Measurements from ENCODE around the gene STAG1. TPM values are rescaled to one million over a fixed set of nuclear protein-coding genes. Genes with fewer than 3 reads are reported as not detected.
"Not testable (repeated sequence)": the region's sequence is repeated elsewhere in the genome, so short reads cannot be mapped to it uniquely, and the experiment has no call there.

Gene STAG1
- total and polyA plus RNA-seq, 4 donors, result 11.0 to 68.6 (median 38.4) TPM

DNA sequence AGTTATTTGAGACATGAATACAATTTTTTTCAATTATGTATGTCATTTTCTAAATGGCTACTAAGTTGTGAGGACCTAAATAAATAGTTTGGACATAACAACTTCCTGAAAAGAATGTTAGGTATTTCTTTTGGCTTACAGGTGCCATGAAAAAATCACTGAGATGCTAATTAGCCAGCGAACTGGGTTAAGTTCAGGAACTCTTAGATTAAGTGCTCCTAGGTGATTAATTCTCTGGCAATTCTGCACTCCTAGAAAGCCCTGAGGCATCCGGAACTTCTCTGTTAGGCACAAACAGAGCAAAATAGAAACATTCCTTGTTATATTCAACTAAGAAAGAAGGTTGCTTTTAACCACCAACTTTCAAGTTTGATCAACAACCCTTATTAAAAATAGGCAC lies 192.3 kb downstream of the STAG1 start:
- no peak overlapping the region for H3K27ac ChIP-seq (ENCODE audit: low read depth in 1 of 2, low read length in 2 of 2)
- H3K4me3 ChIP-seq (ENCODE audit: low read length in 2 of 2), result no peak overlapping the region
- intact Hi-C loops (cut with DNase I), result no loop called here
- no peaks in the 10 kb centered on the region for H3K27me3 ChIP-seq (ENCODE audit: control insufficient read depth in 1 of 2, insufficient read depth in 2 of 2, low read length in 1 of 2)
- no peaks in the 10 kb centered on the region for H3K36me3 ChIP-seq (ENCODE audit: control insufficient read depth in 1 of 2, insufficient read depth in 2 of 2, low read length in 1 of 2)
- no peaks in the 10 kb centered on the region for H3K4me1 ChIP-seq (ENCODE audit: control insufficient read depth in 1 of 2, insufficient read depth in 2 of 2, low read length in 2 of 2)
- no peaks in the 10 kb centered on the region for H3K9me3 ChIP-seq (ENCODE audit: control insufficient read depth, low read length)
- DNase-seq (no peak), ATAC-seq (ENCODE audit: low FRiP score) (no peak)
- 77 to 79% methylated on average over 2 of the region's 2 CpGs for WGBS, 2 donors

DNA sequence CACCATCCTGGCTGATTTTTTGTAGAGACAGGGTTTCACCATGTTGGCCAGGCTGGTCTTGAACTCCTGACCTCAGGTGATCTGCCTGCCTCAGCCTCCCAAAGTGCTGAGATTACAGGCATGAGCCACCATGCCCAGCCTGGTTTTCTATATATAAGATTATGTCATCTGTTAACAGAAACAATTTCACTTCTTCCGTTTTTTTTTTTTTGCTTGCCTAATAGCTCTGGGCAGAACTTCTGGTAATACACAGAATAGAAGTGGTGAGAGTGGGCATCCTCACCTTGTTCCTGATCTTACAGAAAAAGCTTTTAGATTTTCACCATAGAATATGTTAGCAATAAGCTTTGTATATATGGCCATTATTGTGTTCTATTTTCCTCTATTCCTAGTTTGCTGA lies 202.7 kb downstream of the STAG1 start:
- not testable (repeated sequence) for H3K27me3 ChIP-seq (ENCODE audit: control insufficient read depth in 1 of 2, insufficient read depth in 2 of 2, low read length in 1 of 2); H3K9me3 ChIP-seq (ENCODE audit: control insufficient read depth, low read length); H3K4me3 ChIP-seq (ENCODE audit: low read length in 2 of 2); H3K27ac ChIP-seq (ENCODE audit: low read depth in 1 of 2, low read length in 2 of 2); H3K36me3 ChIP-seq (ENCODE audit: control insufficient read depth in 1 of 2, insufficient read depth in 2 of 2, low read length in 1 of 2); H3K4me1 ChIP-seq (ENCODE audit: control insufficient read depth in 1 of 2, insufficient read depth in 2 of 2, low read length in 2 of 2); ATAC-seq (ENCODE audit: low FRiP score); DNase-seq
- WGBS, 2 donors, result 44 to 62% methylated on average over 1 of the region's 1 CpG
- intact Hi-C loops (cut with DNase I), result loop anchor here (10.0 kb wide), 2 partner anchors 195 to 205 kb away; partner anchors contain the start of gene STAG1 (in 1 of the 2)

DNA sequence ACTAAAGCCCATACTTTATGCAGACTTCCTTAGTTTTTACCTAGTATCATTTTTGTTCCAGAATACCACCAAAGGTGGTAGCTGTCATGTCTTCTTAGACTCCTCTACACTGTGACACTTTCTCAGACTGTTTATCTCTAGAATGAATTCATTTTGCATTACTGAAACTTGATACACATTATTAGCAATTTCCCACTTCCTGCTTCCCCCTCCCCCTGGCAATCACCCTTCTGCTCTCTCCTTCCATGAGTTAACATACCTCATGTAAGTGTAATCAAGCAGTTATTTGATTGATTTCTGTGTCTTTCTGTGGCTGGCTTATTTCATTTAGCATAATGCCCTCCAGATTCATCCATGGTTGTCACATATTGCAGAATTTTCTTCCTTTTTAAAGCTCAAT lies 204.9 kb downstream of the STAG1 start:
- intact Hi-C loops (cut with DNase I), result loop anchor here (10.0 kb wide), 2 partner anchors 198 to 208 kb away; partner anchors contain the start of gene STAG1 (in 1 of the 2)
- no peaks in the 10 kb centered on the region for H3K9me3 ChIP-seq (ENCODE audit: control insufficient read depth, low read length)
- H3K27ac ChIP-seq (ENCODE audit: low read depth in 1 of 2, low read length in 2 of 2), result no peak overlapping the region
- DNase-seq, result no peak
- H3K4me1 ChIP-seq (ENCODE audit: control insufficient read depth in 1 of 2, insufficient read depth in 2 of 2, low read length in 2 of 2), result peaks cover 1 to 2% of the 10 kb centered on the region in 2 donors
- no peaks in the 10 kb centered on the region for H3K27me3 ChIP-seq (ENCODE audit: control insufficient read depth in 1 of 2, insufficient read depth in 2 of 2, low read length in 1 of 2)
- H3K4me3 ChIP-seq (ENCODE audit: low read length in 2 of 2), result no peak overlapping the region
- H3K36me3 ChIP-seq (ENCODE audit: control insufficient read depth in 1 of 2, insufficient read depth in 2 of 2, low read length in 1 of 2), result no peaks in the 10 kb centered on the region
- no peak for ATAC-seq (ENCODE audit: low FRiP score)

DNA sequence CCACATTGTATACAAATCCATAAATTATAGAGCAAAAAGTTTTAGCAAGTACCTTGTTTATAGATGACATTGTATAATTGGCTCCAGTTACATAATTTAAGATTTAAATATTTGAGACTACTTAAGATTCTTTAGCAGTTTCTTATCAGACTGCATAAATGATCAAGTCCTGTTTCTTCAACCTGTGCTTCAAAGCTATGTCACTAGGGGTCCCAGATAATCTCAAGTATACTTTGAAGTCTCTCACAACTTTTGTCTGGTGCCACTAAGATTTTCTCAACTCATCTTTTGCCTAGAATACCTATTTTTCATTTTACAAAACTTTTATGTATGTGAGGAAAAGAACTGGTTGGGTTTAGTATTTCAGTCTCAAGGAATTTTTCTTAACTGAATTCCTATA lies 205.5 kb downstream of the STAG1 start:
- no peaks in the 10 kb centered on the region for H3K9me3 ChIP-seq (ENCODE audit: control insufficient read depth, low read length)
- no peak overlapping the region for H3K4me3 ChIP-seq (ENCODE audit: low read length in 2 of 2)
- no peak overlapping the region for H3K27ac ChIP-seq (ENCODE audit: low read depth in 1 of 2, low read length in 2 of 2)
- no peaks in the 10 kb centered on the region for H3K36me3 ChIP-seq (ENCODE audit: control insufficient read depth in 1 of 2, insufficient read depth in 2 of 2, low read length in 1 of 2)
- peaks cover 1 to 2% of the 10 kb centered on the region in 2 donors for H3K4me1 ChIP-seq (ENCODE audit: control insufficient read depth in 1 of 2, insufficient read depth in 2 of 2, low read length in 2 of 2)
- no peaks in the 10 kb centered on the region for H3K27me3 ChIP-seq (ENCODE audit: control insufficient read depth in 1 of 2, insufficient read depth in 2 of 2, low read length in 1 of 2)
- DNase-seq (no peak), ATAC-seq (ENCODE audit: low FRiP score) (no peak)
- intact Hi-C loops (cut with DNase I), result loop anchor here (10.0 kb wide), 2 partner anchors 198 to 208 kb away; partner anchors contain the start of gene STAG1 (in 1 of the 2)

DNA sequence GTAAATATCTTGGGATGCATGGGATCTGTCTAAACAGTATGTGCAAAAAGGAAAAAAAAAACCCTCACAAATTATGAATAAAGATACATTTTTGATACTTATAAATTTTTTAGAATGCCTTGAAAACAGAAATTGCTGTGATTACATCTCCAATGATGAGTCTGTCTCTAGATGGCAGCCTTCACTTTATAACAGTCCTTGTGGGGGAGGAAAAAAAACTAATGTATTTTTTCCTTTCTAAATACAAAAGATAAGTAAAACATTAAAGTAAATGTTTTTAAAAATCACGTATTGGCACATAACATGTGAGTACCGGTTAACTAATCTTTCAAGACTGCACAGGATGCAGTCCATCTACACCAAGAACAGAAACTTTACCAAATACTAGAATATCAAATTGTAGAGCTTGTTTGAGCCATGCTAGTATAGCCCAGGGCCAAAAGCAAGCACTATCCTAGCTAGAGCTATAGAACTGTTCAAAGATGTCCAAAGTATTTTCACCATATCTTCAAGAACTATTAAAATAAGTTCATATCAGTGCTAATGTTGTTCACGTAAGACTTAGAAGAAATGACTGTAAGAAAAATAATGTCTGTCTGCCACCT lies 206.4 kb downstream of the STAG1 start:
- Histone ChIP-seq H3K4me3 (ENCODE audit: low read length in 2 of 2) (no peak overlapping the region), H3K9me3 (ENCODE audit: control insufficient read depth, low read length) (no peaks in the 10 kb centered on the region), H3K4me1 (ENCODE audit: control insufficient read depth in 1 of 2, insufficient read depth in 2 of 2, low read length in 2 of 2) (peaks cover 1 to 2% of the 10 kb centered on the region in 2 donors), H3K27me3 (ENCODE audit: control insufficient read depth in 1 of 2, insufficient read depth in 2 of 2, low read length in 1 of 2) (no peaks in the 10 kb centered on the region), H3K36me3 (ENCODE audit: control insufficient read depth in 1 of 2, insufficient read depth in 2 of 2, low read length in 1 of 2) (no peaks in the 10 kb centered on the region), H3K27ac (ENCODE audit: low read depth in 1 of 2, low read length in 2 of 2) (no peak overlapping the region)
- ATAC-seq (ENCODE audit: low FRiP score) (no peak), DNase-seq (no peak)
- intact Hi-C loops (cut with DNase I), result loop anchor here (10.0 kb wide), 2 partner anchors 199 to 209 kb away; partner anchors contain the start of gene STAG1 (in 1 of the 2)
- WGBS, 2 donors, result 10 to 14% methylated on average over 3 of the region's 3 CpGs

DNA sequence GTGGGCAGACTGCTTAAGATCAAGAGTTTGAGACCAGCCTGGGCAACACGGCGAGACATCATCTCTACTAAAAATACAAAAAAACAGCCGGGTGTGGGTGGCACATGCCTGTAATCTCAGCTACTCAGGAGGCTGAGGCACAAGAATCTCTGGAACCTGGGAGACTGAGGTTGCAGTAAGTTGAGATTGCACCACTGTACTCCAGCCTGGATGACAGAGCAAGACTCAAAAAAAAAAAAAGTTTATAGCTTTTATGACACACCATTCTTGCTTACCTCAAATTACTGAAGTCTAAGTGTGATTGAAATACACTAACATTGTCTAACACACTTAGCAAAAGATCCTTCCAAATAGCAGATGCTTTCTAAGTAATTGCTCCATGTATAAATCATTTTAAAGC lies 207.6 kb downstream of the STAG1 start:
- WGBS, 2 donors, result 89% methylated on average over 3 of the region's 3 CpGs
- Histone ChIP-seq H3K27me3 (ENCODE audit: control insufficient read depth in 1 of 2, insufficient read depth in 2 of 2, low read length in 1 of 2) (no peaks in the 10 kb centered on the region), H3K9me3 (ENCODE audit: control insufficient read depth, low read length) (no peaks in the 10 kb centered on the region), H3K27ac (ENCODE audit: low read depth in 1 of 2, low read length in 2 of 2) (no peak overlapping the region), H3K4me3 (ENCODE audit: low read length in 2 of 2) (no peak overlapping the region), H3K4me1 (ENCODE audit: control insufficient read depth in 1 of 2, insufficient read depth in 2 of 2, low read length in 2 of 2) (peaks cover 1 to 2% of the 10 kb centered on the region in 2 donors), H3K36me3 (ENCODE audit: control insufficient read depth in 1 of 2, insufficient read depth in 2 of 2, low read length in 1 of 2) (no peaks in the 10 kb centered on the region)
- ATAC-seq (ENCODE audit: low FRiP score), result no peak
- DNase-seq, result no peak
- intact Hi-C loops (cut with DNase I), result loop anchor here (10.0 kb wide), 2 partner anchors 200 to 210 kb away; partner anchors contain the start of gene STAG1 (in 1 of the 2)

DNA sequence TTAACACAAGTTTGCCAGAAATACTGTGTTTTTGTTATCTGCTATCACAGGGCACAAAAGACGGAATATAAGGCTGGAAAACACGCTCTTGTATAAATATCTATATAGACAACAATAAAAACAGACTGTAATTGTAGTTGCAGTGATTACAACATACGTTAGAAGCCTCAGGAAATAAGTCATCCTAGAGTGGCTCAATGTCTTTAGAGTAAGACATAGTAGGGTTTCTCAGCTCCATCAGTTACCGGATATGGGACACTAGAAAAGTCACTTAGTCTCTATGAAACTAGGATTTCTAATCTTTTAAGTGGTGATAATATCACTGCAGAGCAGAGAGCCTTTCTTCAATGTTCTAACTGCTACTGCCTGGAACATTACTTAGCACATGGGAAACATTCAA lies 208.8 kb downstream of the STAG1 start:
- H3K4me1 ChIP-seq (ENCODE audit: control insufficient read depth in 1 of 2, insufficient read depth in 2 of 2, low read length in 2 of 2), result peaks cover 1 to 2% of the 10 kb centered on the region in 2 donors
- WGBS, 2 donors, result 62 to 66% methylated on average over 4 of the region's 4 CpGs
- ATAC-seq (ENCODE audit: low FRiP score), result no peak
- intact Hi-C loops (cut with DNase I), result loop anchor here (10.0 kb wide), 2 partner anchors 201 to 211 kb away; partner anchors contain the start of gene STAG1 (in 1 of the 2)
- no peak overlapping the region for H3K27ac ChIP-seq (ENCODE audit: low read depth in 1 of 2, low read length in 2 of 2)
- no peaks in the 10 kb centered on the region for H3K27me3 ChIP-seq (ENCODE audit: control insufficient read depth in 1 of 2, insufficient read depth in 2 of 2, low read length in 1 of 2)
- H3K36me3 ChIP-seq (ENCODE audit: control insufficient read depth in 1 of 2, insufficient read depth in 2 of 2, low read length in 1 of 2), result no peaks in the 10 kb centered on the region
- H3K4me3 ChIP-seq (ENCODE audit: low read length in 2 of 2), result no peak overlapping the region
- H3K9me3 ChIP-seq (ENCODE audit: control insufficient read depth, low read length), result no peaks in the 10 kb centered on the region
- no peak for DNase-seq

DNA sequence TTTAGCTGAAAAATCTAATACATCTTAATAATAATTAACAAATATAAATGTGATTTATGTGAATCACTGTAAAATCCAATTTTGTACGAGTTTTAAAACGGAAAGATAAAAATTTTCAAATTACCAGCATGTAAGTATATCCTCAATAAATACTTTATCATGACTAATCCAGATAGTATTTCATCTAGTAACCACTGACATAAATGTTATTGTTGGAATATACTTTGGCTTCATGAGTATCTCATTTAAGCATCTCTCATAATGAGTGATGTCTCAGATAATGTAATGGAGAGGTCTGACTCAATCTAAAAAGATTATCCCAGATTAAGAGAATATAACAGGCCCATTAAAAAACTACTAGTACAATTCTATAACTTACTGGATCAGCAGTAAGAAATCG lies 216.3 kb downstream of the STAG1 start:
- H3K9me3 ChIP-seq (ENCODE audit: control insufficient read depth, low read length), result no peaks in the 10 kb centered on the region
- H3K27ac ChIP-seq (ENCODE audit: low read depth in 1 of 2, low read length in 2 of 2), result no peak overlapping the region
- intact Hi-C loops (cut with DNase I), result no loop called here
- no peak overlapping the region for H3K4me3 ChIP-seq (ENCODE audit: low read length in 2 of 2)
- no peaks in the 10 kb centered on the region for H3K27me3 ChIP-seq (ENCODE audit: control insufficient read depth in 1 of 2, insufficient read depth in 2 of 2, low read length in 1 of 2)
- no peaks in the 10 kb centered on the region for H3K4me1 ChIP-seq (ENCODE audit: control insufficient read depth in 1 of 2, insufficient read depth in 2 of 2, low read length in 2 of 2)
- 95% methylated on average over 3 of the region's 3 CpGs for WGBS, 2 donors
- ATAC-seq (ENCODE audit: low FRiP score) (no peak), DNase-seq (no peak)
- peaks cover 0 to 3% of the 10 kb centered on the region in 2 donors for H3K36me3 ChIP-seq (ENCODE audit: control insufficient read depth in 1 of 2, insufficient read depth in 2 of 2, low read length in 1 of 2)

DNA sequence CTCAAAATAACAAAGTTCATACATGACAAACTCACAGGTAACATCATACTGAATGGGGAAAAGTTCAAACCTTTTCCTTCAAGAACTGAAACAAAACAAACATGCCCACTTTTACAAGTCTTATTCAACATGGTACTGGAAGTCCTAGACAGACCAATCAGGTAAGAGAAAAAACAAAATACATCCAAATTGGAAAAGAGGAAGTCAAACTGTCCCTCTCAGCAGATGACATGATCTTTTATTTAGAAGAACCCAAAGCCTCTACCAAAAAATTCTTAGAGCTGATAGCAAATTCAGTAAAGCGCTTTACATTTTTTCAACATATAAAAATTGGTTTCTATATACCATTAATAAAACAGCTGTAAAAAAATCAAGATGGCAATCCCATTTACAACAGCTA lies 219.4 kb downstream of the STAG1 start:
- H3K9me3 ChIP-seq (ENCODE audit: control insufficient read depth, low read length), result no peaks in the 10 kb centered on the region
- DNase-seq, result no peak
- 98 to 99% methylated on average over 1 of the region's 1 CpG for WGBS, 2 donors
- H3K4me1 ChIP-seq (ENCODE audit: control insufficient read depth in 1 of 2, insufficient read depth in 2 of 2, low read length in 2 of 2), result no peaks in the 10 kb centered on the region
- ATAC-seq (ENCODE audit: low FRiP score), result no peak
- H3K27me3 ChIP-seq (ENCODE audit: control insufficient read depth in 1 of 2, insufficient read depth in 2 of 2, low read length in 1 of 2), result no peaks in the 10 kb centered on the region
- H3K36me3 ChIP-seq (ENCODE audit: control insufficient read depth in 1 of 2, insufficient read depth in 2 of 2, low read length in 1 of 2), result peaks cover 0 to 3% of the 10 kb centered on the region in 2 donors
- no peak overlapping the region for H3K27ac ChIP-seq (ENCODE audit: low read depth in 1 of 2, low read length in 2 of 2)
- no peak overlapping the region for H3K4me3 ChIP-seq (ENCODE audit: low read length in 2 of 2)
- intact Hi-C loops (cut with DNase I), result no loop called here
